Smooth muscle cell (in vitro differentiated cells): ENCODE data around the gene GPR33. TPM values are rescaled to one million over a fixed set of nuclear protein-coding genes. Genes with fewer than 3 reads are reported as not detected.

Experiments used
- DNase-seq: peaks from one replicate; lab custom pipeline; 2025; ENCODE audit not compliant: unreplicated experiment; lab: John Stamatoyannopoulos, UW
- H2AFZ ChIP-seq: fragments of 200-600 bp; sonication (generic); 2 replicates; pipeline ENCODE4 v1.6.0; 2016; ENCODE audit warnings: antibody characterized with exemption, low read depth, mild to moderate bottlenecking
- H3F3A ChIP-seq: fragments of 200-600 bp; sonication (generic); 2 replicates; pipeline ENCODE4 v1.6.0; 2017; ENCODE audit warnings: antibody characterized with exemption, low read depth
- H3K27ac ChIP-seq: fragments of 200-600 bp; sonication (generic); 2 replicates; pipeline ENCODE4 v1.5.1; 2016; ENCODE audit warnings: low read depth, mild to moderate bottlenecking
- H3K27me3 ChIP-seq: fragments of 200-600 bp; sonication (generic); 2 replicates; pipeline ENCODE4 v1.6.1; 2016; ENCODE audit warnings: low read depth, mild to moderate bottlenecking
- H3K36me3 ChIP-seq: fragments of 200-600 bp; sonication (generic); 2 replicates; pipeline ENCODE4 v1.5.1; 2016; ENCODE audit warnings: low read depth
- H3K4me1 ChIP-seq: fragments of 200-600 bp; sonication (generic); 2 replicates; pipeline ENCODE4 v1.5.1; 2016; ENCODE audit warnings: low read depth
- H3K4me2 ChIP-seq: fragments of 200-600 bp; sonication (generic); 2 replicates; pipeline ENCODE4 v1.6.0; 2016; ENCODE audit warnings: mild to moderate bottlenecking
- H3K4me3 ChIP-seq: fragments of 200-600 bp; sonication (generic); 2 replicates; pipeline ENCODE4 v1.5.1; 2016; ENCODE audit warnings: mild to moderate bottlenecking
- H3K79me2 ChIP-seq: fragments of 200-600 bp; sonication (generic); 2 replicates; pipeline ENCODE4 v1.6.0; 2016; ENCODE audit warnings: low read depth, mild to moderate bottlenecking
- H3K9ac ChIP-seq: fragments of 200-600 bp; sonication (generic); 2 replicates; pipeline ENCODE4 v1.6.0; 2016; ENCODE audit warnings: low read depth
- H3K9me3 ChIP-seq: fragments of 200-600 bp; sonication (generic); replicated peaks from 2 replicates; pipeline ENCODE4 v1.5.1; 2016; ENCODE audit warnings: low read depth
- H4K20me1 ChIP-seq: fragments of 200-600 bp; sonication (generic); 2 replicates; pipeline ENCODE4 v1.6.0; 2016; ENCODE audit warnings: low read depth
- CTCF ChIP-seq: fragments of 200-600 bp; sonication (generic); IDR thresholded peaks from 2 replicates; pipeline ENCODE4 v1.5.1; 2017; ENCODE audit warnings: borderline replicate concordance, mild to moderate bottlenecking, antibody characterized with exemption; ENCODE audit not compliant: insufficient read depth, poor library complexity, severe bottlenecking
- WGBS: methylation state at CpG from one replicate; pipeline ENCODE4 v1.1.7; 2016; ENCODE audit warnings: low lambda C conversion rate; 5-methylcytosine and 5-hydroxymethylcytosine counted together
- polyA plus RNA-seq: library from polyadenylated mRNA; unstranded; fragments of >200 nt; fragmentation: Nextera tagmentation; extraction: Ambion mirVana; gene quantifications from 2 replicates; pipeline ENCODE4 v1.2.1, GENCODE V29; 2016
- total RNA-seq: library from RNA; depleted of rRNA; stranded (reverse); fragments of >200 nt; gene quantifications from 2 replicates; pipeline ENCODE4 v1.2.3, GENCODE V29; 2014

The GPR33 gene
- total and polyA plus RNA-seq, 2 experiments from 2014 or later, result not detected

GRCh38 chr14:31508135-31508534 is 20.3 kb upstream of the GPR33 start:
- H3K79me2 ChIP-seq, result no peaks in the 10 kb centered on the region

DNA sequence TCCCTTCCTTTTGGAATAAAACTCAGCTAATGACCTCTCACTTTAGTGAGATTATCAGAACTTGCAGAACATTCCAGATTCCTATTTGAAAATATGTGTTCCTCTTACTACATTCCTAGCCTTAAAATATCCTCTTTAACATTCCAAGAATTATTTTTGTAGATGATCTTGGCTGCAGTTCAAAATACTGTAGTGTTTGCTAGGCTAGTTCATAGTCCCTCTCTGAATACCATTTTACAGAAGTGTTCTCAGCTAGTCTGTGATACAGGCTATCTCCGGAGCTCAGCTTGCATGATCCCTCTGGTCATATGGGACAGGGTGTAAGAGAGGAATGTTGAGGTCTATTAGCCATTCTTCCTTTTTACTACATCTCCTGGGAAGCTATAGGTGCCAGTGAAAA is 17.6 kb upstream of the GPR33 start:
- no peak overlapping the region for H3K27ac ChIP-seq
- H3K4me2 ChIP-seq, result peak overlapping the region; percentile 63
- H3K27me3 ChIP-seq, result no peaks in the 10 kb centered on the region
- DNase-seq, result no peak
- no peaks in the 10 kb centered on the region for H3K4me1 ChIP-seq
- no peaks in the 10 kb centered on the region for H3K9me3 ChIP-seq
- TF ChIP-seq CTCF, result no peak
- no peaks in the 10 kb centered on the region for H3K36me3 ChIP-seq
- no peak overlapping the region for H3K9ac ChIP-seq
- H4K20me1 ChIP-seq, result no peaks in the 10 kb centered on the region
- H3F3A ChIP-seq, result no peaks in the 10 kb centered on the region
- H3K4me3 ChIP-seq, result no peak overlapping the region
- WGBS, result 37% methylated on average over 1 of the region's 1 CpG
- H2AFZ ChIP-seq, result peak overlapping the region; percentile 45
- H3K79me2 ChIP-seq, result no peaks in the 10 kb centered on the region

More at GRCh38 chr14:31508135-31508534, 20.3 kb upstream of the GPR33 start:
- no peak for TF ChIP-seq CTCF
- no peak overlapping the region for H3K4me2 ChIP-seq
- WGBS, result 64% methylated on average over 5 of the region's 5 CpGs
- peak overlapping the region; percentile 41 for H2AFZ ChIP-seq
- no peaks in the 10 kb centered on the region for H3K27me3 ChIP-seq
- no peaks in the 10 kb centered on the region for H3K4me1 ChIP-seq
- H3F3A ChIP-seq, result no peaks in the 10 kb centered on the region
- H3K4me3 ChIP-seq, result no peak overlapping the region
- H3K27ac ChIP-seq, result no peak overlapping the region
- no peaks in the 10 kb centered on the region for H3K36me3 ChIP-seq
- no peak for DNase-seq
- H4K20me1 ChIP-seq, result no peaks in the 10 kb centered on the region
- no peaks in the 10 kb centered on the region for H3K9me3 ChIP-seq
- H3K9ac ChIP-seq, result no peak overlapping the region

DNA sequence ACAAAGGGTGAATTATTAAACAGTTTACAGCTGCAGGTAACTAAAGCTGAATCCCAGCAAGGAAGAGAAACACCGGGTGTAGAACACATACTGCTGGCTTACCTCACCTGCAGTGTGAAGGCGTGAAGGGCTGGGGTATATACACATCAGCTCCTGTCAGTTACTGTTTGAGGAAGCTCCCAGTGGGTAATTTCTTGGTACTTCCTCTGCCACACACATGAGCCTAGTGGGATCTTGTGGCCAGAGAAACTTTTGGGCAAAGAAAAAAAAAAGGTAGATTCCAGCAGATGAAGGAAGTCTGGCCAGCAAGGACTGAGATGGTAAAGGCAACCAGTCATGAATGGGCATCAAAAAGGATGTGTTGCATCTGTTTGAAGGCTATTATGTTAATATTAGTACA is 14.0 kb upstream of the GPR33 start:
- Histone ChIP-seq H3K36me3 (no peaks in the 10 kb centered on the region), H3K4me2 (no peak overlapping the region), H3K27me3 (no peaks in the 10 kb centered on the region), H4K20me1 (no peaks in the 10 kb centered on the region), H3K27ac (no peak overlapping the region), H3K9me3 (no peaks in the 10 kb centered on the region), H2AFZ (no peak overlapping the region), H3F3A (no peaks in the 10 kb centered on the region), H3K4me1 (no peaks in the 10 kb centered on the region), H3K79me2 (no peaks in the 10 kb centered on the region), H3K4me3 (no peak overlapping the region), H3K9ac (no peak overlapping the region)
- DNase-seq, result no peak
- WGBS, result 75% methylated on average over 2 of the region's 2 CpGs
- no peak for TF ChIP-seq CTCF

DNA sequence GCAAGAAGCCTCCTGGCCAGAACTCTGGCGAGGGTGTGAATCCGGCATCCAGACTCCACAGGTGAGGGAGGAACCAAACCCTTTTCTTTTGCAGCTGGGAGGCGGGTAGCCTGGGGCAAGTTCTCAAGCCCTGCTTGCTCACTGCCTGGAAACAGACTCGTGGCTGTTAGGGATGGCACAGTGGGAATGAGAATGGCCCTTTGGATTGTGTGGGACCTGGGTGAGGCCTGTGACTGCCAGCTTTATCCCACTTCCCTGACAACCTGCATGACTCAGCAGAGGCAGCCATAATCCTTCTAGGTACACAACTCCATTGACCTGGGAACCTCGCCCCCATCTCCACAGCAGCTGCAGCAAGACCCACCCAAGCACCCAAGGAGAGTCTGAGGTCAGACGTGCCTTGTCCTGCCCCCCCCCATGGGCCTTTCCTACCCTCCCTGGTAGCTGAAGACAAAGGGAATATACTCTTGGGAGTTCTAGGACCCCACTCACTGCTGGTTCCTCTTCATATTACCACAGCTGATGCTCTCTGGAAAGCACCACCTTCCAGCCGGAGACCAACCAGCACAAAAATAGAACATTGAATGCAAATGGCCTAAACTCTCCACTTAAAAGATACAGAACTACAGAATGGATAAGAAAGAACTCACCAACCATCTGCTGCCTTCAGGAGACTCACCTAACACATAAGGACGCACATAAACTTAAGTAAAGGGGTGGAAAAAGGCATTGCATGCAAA is 5.1 kb upstream of the GPR33 start:
- no peak overlapping the region for H3K9ac ChIP-seq

More for the DNA sequence above, 5.1 kb upstream of the GPR33 start:
- TF ChIP-seq CTCF, result no peak
- Histone ChIP-seq H3K9me3 (no peaks in the 10 kb centered on the region), H3K27me3 (no peaks in the 10 kb centered on the region), H3K36me3 (no peaks in the 10 kb centered on the region), H3K4me3 (no peak overlapping the region), H4K20me1 (no peaks in the 10 kb centered on the region), H3F3A (no peaks in the 10 kb centered on the region), H3K27ac (no peak overlapping the region), H3K4me2 (no peak overlapping the region), H2AFZ (no peak overlapping the region), H3K79me2 (no peaks in the 10 kb centered on the region), H3K4me1 (no peaks in the 10 kb centered on the region)
- DNase-seq, result no peak
- 94% methylated on average over 8 of the region's 8 CpGs for WGBS
